ENCODE measurements around the gene GLG1. TPM values are rescaled to one million over a fixed set of nuclear protein-coding genes. Genes with fewer than 3 reads are reported as not detected.
"Not testable (repeated sequence)": the region's sequence is repeated elsewhere in the genome, so short reads cannot be mapped to it uniquely, and the experiment has no call there.

GLG1 gene
- total and polyA plus RNA-seq, 9 donors = 84.4 to 144 (median 123) TPM

DNA sequence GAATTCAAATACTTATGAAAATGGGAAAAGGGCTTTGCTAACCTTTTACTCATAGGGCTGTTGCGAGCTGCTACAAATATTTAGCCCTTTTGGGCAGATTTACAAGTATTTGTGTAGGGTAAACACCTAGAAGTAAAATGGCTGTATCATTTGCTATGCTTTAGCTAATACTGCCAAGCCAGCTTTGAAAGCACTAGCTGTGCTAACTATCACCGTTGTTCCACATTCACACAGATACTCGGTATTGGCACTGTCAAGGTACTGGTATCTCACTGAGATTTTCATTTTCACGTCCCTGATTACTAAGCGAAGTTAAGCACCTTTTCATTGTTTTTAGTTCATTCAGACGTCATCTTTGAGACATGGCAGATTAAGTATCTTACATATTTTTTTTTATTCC is 84.8 kb downstream of the GLG1 start:
- 91% methylated on average over 4 of the region's 6 CpGs for WGBS (ENCODE audit: insufficient coverage)
- no peak overlapping the region for H3K27ac ChIP-seq (ENCODE audit: low read length)

DNA sequence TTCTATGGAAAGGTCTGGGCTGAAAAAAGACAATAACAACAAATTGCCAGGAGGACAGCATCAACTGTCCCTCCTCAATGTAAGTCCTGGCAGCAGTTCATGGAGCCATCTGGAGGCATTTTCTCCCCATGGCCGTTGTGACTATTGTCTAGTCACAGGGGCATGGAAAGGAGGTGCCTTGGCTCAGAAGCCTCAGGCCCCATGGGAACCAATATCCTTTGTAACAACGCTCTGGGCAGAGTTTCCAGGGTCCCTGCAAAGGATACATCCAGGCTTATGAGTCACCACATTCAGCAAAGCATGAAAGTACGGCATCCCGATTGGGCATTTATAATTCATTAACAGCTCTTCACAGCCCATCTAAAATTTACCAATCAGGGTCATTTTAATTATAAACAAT is 85.2 kb downstream of the GLG1 start:
- peak; percentile 19 for DNase-seq
- Histone ChIP-seq H3K4me3 (ENCODE audit: low read length) (no peak overlapping the region), H3K27me3 (ENCODE audit: control insufficient read depth, insufficient read depth, low read length) (no peaks in the 10 kb centered on the region), H3K9me3 (replicated peaks; ENCODE audit: control insufficient read depth, low read depth, low read length) (no peaks in the 10 kb centered on the region), H3K4me1 (ENCODE audit: control insufficient read depth, insufficient read depth, low read length) (peaks cover 2% of the 10 kb centered on the region), H3K36me3 (ENCODE audit: control insufficient read depth, insufficient read depth, low read length) (no peaks in the 10 kb centered on the region), H3K27ac (ENCODE audit: low read length) (no peak overlapping the region)
- no CpG with 5 or more reads among the region's 4 CpGs for WGBS (ENCODE audit: insufficient coverage)

More for the DNA sequence above, 84.8 kb downstream of the GLG1 start:
- no peak for DNase-seq
- H3K4me3 ChIP-seq (ENCODE audit: low read length) = no peak overlapping the region
- peaks cover 2% of the 10 kb centered on the region for H3K4me1 ChIP-seq (ENCODE audit: control insufficient read depth, insufficient read depth, low read length)
- H3K27me3 ChIP-seq (ENCODE audit: control insufficient read depth, insufficient read depth, low read length) = no peaks in the 10 kb centered on the region
- H3K9me3 ChIP-seq (replicated peaks; ENCODE audit: control insufficient read depth, low read depth, low read length) = no peaks in the 10 kb centered on the region
- H3K36me3 ChIP-seq (ENCODE audit: control insufficient read depth, insufficient read depth, low read length) = no peaks in the 10 kb centered on the region

GRCh38 chr16:74518934-74519333 is 88.0 kb downstream of the GLG1 start:
- H3K9me3 ChIP-seq (replicated peaks; ENCODE audit: control insufficient read depth, low read depth, low read length); DNase-seq; H3K4me3 ChIP-seq (ENCODE audit: low read length); H3K27me3 ChIP-seq (ENCODE audit: control insufficient read depth, insufficient read depth, low read length); H3K4me1 ChIP-seq (ENCODE audit: control insufficient read depth, insufficient read depth, low read length); H3K27ac ChIP-seq (ENCODE audit: low read length); H3K36me3 ChIP-seq (ENCODE audit: control insufficient read depth, insufficient read depth, low read length): not testable (repeated sequence)
- no CpG with 5 or more reads among the region's 1 CpG for WGBS (ENCODE audit: insufficient coverage)

GRCh38 chr16:74511961-74512360 is 95.0 kb downstream of the GLG1 start:
- Histone ChIP-seq H3K4me1 (ENCODE audit: control insufficient read depth, insufficient read depth, low read length) (no peaks in the 10 kb centered on the region), H3K9me3 (replicated peaks; ENCODE audit: control insufficient read depth, low read depth, low read length) (no peaks in the 10 kb centered on the region), H3K27me3 (ENCODE audit: control insufficient read depth, insufficient read depth, low read length) (no peaks in the 10 kb centered on the region), H3K4me3 (ENCODE audit: low read length) (no peak overlapping the region), H3K36me3 (ENCODE audit: control insufficient read depth, insufficient read depth, low read length) (peaks cover 2% of the 10 kb centered on the region), H3K27ac (ENCODE audit: low read length) (no peak overlapping the region)
- DNase-seq = no peak
- WGBS (ENCODE audit: insufficient coverage) = no CpG with 5 or more reads among the region's 9 CpGs

DNA sequence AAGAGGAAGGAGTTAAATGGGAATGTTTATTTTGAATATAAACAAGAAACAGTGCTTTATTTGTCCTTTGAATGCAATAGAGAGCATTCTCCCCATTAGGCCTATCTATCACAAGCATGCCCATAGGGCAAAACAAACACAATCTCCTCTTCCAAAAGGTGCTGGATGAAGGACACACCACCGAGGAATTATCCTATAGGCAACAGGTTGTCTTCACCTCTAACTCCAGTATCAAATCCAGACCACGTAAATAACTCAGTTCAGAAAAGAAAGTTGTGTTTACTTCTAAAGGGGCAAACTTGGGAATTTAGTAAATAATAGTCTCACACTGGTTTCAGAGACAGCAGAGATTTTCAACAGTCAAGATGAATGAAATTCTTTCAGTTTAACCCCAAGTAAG is 101.9 kb downstream of the GLG1 start:
- WGBS (ENCODE audit: insufficient coverage) = no CpG with 5 or more reads among the region's 2 CpGs
- Histone ChIP-seq H3K9me3 (replicated peaks; ENCODE audit: control insufficient read depth, low read depth, low read length) (no peaks in the 10 kb centered on the region), H3K4me3 (ENCODE audit: low read length) (no peak overlapping the region), H3K27ac (ENCODE audit: low read length) (no peak overlapping the region), H3K4me1 (ENCODE audit: control insufficient read depth, insufficient read depth, low read length) (no peaks in the 10 kb centered on the region), H3K27me3 (ENCODE audit: control insufficient read depth, insufficient read depth, low read length) (no peaks in the 10 kb centered on the region), H3K36me3 (ENCODE audit: control insufficient read depth, insufficient read depth, low read length) (peaks cover 15% of the 10 kb centered on the region)
- no peak for DNase-seq

DNA sequence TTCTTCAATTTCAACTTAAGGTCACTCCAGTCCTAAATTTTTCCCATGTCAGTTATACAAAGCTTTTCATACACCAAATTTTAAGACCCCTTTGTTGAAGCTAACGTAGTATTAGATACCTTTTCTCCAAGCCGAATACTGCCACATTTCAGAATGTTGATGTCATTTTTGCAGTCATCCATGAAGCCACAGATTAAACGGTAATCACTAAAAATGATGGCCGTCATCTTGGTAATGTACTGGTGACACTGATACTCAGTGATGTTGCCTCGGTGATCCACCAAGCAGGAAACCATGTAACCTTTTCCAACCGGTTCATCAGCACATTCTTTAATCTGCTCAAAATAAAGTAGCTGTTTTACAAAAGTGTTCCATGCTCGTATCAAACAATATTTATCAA is 103.5 kb downstream of the GLG1 start:
- peaks cover 18% of the 10 kb centered on the region for H3K36me3 ChIP-seq (ENCODE audit: control insufficient read depth, insufficient read depth, low read length)
- H3K9me3 ChIP-seq (replicated peaks; ENCODE audit: control insufficient read depth, low read depth, low read length) = no peaks in the 10 kb centered on the region
- no peaks in the 10 kb centered on the region for H3K4me1 ChIP-seq (ENCODE audit: control insufficient read depth, insufficient read depth, low read length)
- no peaks in the 10 kb centered on the region for H3K27me3 ChIP-seq (ENCODE audit: control insufficient read depth, insufficient read depth, low read length)
- H3K4me3 ChIP-seq (ENCODE audit: low read length) = no peak overlapping the region
- no peak for DNase-seq
- WGBS (ENCODE audit: insufficient coverage) = 89% methylated on average over 3 of the region's 7 CpGs
- H3K27ac ChIP-seq (ENCODE audit: low read length) = no peak overlapping the region

DNA sequence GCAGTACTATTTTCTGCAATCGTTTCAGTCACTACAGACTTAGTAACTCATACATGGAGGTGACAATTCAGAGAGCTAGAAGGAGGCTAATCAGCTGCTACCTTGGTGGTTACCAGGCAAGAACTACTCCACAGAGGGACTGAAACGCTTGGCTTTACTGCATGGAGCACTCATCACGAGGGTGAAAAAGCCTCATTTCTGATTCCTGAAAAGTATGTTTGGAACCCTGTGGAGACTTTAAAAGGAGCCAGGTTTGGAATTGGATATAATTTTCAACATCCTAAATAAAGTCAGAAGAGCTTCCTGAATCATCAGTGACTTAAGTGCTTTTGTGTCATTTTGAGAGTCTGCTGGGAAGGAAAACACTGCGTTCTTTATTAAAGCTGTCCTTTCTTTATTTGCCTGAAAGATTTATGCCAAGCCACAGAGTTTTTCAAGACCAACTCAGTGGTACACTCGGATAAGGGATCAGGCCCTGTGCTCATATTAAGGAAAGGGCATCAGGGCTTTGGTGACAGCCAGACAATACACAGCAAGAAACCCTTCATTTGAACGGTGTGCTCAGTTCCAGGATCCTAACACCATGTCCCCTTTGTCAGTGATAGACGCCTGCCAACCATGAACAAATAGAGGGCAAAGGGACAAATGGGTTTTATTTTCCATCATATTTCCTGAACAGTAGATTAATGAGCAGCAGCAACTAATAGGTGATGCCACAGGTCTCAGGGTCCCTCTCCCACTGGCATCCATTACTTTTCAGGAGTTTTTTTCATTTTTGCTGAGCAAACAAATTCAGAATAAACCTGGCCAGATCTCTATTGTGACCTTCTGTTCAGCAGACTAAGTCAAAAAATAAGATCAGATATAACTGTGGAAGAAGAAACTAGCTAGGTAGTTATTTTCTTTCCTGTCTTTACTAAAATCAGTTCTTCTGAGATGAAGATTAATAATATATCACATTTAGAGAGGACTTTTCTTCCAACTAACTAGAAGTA is 105.1 kb downstream of the GLG1 start:
- 57% methylated on average over 1 of the region's 7 CpGs for WGBS (ENCODE audit: insufficient coverage)
- Histone ChIP-seq H3K27me3 (ENCODE audit: control insufficient read depth, insufficient read depth, low read length) (no peaks in the 10 kb centered on the region), H3K9me3 (replicated peaks; ENCODE audit: control insufficient read depth, low read depth, low read length) (no peaks in the 10 kb centered on the region), H3K36me3 (ENCODE audit: control insufficient read depth, insufficient read depth, low read length) (peaks cover 16% of the 10 kb centered on the region), H3K4me3 (ENCODE audit: low read length) (no peak overlapping the region), H3K4me1 (ENCODE audit: control insufficient read depth, insufficient read depth, low read length) (no peaks in the 10 kb centered on the region), H3K27ac (ENCODE audit: low read length) (no peak overlapping the region)
- DNase-seq = no peak

DNA sequence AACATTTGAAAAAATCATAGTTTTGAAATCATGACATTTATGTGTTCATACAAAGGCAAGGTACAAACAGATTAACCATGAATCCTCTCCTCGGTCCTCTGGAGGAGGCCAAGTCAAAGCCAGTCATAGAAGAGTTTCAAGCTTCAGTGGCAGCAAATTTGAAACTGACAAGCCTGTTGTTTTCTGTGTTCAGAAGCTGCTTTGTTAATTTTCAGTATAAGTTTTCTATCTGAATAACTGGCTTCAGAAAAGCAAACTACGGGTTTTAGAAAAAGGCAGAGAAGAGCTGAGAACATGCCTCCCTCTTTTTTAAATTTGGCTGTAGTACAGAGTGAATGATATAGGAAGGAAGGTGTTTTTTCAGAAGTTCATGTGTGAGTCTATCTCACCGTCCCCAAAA is 106.0 kb downstream of the GLG1 start:
- no CpG with 5 or more reads among the region's 3 CpGs for WGBS (ENCODE audit: insufficient coverage)
- no peak overlapping the region for H3K4me3 ChIP-seq (ENCODE audit: low read length)

DNA sequence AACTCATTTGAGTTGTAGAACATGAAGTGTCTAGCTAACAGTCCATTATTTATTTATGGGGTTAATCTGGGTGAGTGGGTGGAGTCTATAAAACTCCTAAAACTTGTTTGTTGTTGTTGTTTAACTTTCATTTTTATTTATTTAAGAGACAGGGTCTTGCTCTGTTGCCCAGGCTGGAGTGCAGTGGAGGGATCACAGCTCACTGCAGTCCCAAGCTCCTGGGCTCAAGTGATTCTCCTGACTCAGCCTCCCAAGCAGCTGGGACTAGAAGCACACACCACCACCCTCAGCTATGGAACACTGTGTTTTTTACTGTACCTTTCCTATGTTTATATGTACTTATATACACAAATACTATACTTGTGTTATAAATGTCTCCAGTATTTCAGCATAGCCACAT is 107.8 kb downstream of the GLG1 start:
- no peak overlapping the region for H3K27ac ChIP-seq (ENCODE audit: low read length)
- no peaks in the 10 kb centered on the region for H3K27me3 ChIP-seq (ENCODE audit: control insufficient read depth, insufficient read depth, low read length)
- DNase-seq = no peak
- H3K4me1 ChIP-seq (ENCODE audit: control insufficient read depth, insufficient read depth, low read length) = no peaks in the 10 kb centered on the region
- no peak overlapping the region for H3K4me3 ChIP-seq (ENCODE audit: low read length)
- peaks cover 28% of the 10 kb centered on the region for H3K36me3 ChIP-seq (ENCODE audit: control insufficient read depth, insufficient read depth, low read length)
- no peaks in the 10 kb centered on the region for H3K9me3 ChIP-seq (replicated peaks; ENCODE audit: control insufficient read depth, low read depth, low read length)

More for the DNA sequence above, 106.0 kb downstream of the GLG1 start:
- H3K36me3 ChIP-seq (ENCODE audit: control insufficient read depth, insufficient read depth, low read length) = peaks cover 22% of the 10 kb centered on the region
- H3K9me3 ChIP-seq (replicated peaks; ENCODE audit: control insufficient read depth, low read depth, low read length) = no peaks in the 10 kb centered on the region
- no peaks in the 10 kb centered on the region for H3K27me3 ChIP-seq (ENCODE audit: control insufficient read depth, insufficient read depth, low read length)
- no peak overlapping the region for H3K27ac ChIP-seq (ENCODE audit: low read length)
- no peaks in the 10 kb centered on the region for H3K4me1 ChIP-seq (ENCODE audit: control insufficient read depth, insufficient read depth, low read length)
- DNase-seq = no peak

DNA sequence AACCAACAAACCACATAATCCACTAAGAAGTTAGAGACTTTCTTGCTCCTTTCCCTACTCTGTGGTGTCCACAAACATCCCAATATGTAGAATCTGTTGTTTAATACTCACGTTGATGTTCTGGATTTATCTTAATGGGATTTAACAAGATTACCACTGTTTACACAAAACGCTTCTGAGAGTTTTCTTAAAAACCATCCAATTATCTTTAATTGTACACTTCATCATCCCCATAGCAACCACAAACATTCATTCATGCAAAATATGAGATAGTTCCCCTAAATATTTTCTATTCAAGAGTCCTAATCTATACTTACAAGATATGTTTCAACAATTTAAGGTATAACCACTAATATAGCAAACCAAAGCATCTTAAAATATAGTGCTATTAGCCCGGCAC is 109.2 kb downstream of the GLG1 start:
- Histone ChIP-seq H3K4me1 (ENCODE audit: control insufficient read depth, insufficient read depth, low read length) (no peaks in the 10 kb centered on the region), H3K27me3 (ENCODE audit: control insufficient read depth, insufficient read depth, low read length) (no peaks in the 10 kb centered on the region), H3K36me3 (ENCODE audit: control insufficient read depth, insufficient read depth, low read length) (peaks cover 29% of the 10 kb centered on the region), H3K9me3 (replicated peaks; ENCODE audit: control insufficient read depth, low read depth, low read length) (no peaks in the 10 kb centered on the region), H3K27ac (ENCODE audit: low read length) (no peak overlapping the region), H3K4me3 (ENCODE audit: low read length) (no peak overlapping the region)
- no peak for DNase-seq
- no CpG with 5 or more reads among the region's 3 CpGs for WGBS (ENCODE audit: insufficient coverage)

Measured in muscle of leg (tissue), 11 donors.